Testis (tissue), 3 donors: Measurements from ENCODE around the gene RIMBP2. TPM values are rescaled to one million over a fixed set of nuclear protein-coding genes. Genes with fewer than 3 reads are reported as not detected.

Source experiments
- DNase-seq: peaks from one replicate; pipeline ENCODE4 v3.0.0-alpha.2; 2019
- H3K27ac ChIP-seq, 2 donors: fragments of 200-600 bp; sonication (generic); one replicate each; pipeline ENCODE4 v1.5.1; 2019
- H3K27me3 ChIP-seq: fragments of 200-600 bp; sonication (generic); one replicate; pipeline ENCODE4 v1.5.1; 2019
- H3K36me3 ChIP-seq: fragments of 200-600 bp; sonication (generic); one replicate; pipeline ENCODE4 v1.5.1; 2017; ENCODE audit warnings: low read depth; ENCODE audit errors: missing control alignments
- H3K4me1 ChIP-seq: fragments of 200-600 bp; sonication (generic); one replicate; pipeline ENCODE4 v1.5.1; 2019
- H3K4me3 ChIP-seq, 2 donors: fragments of 200-600 bp; sonication (generic); one replicate each; pipeline ENCODE4 v1.5.1; 2017 to 2019
- H3K9me3 ChIP-seq: fragments of 200-600 bp; sonication (generic); one replicate; pipeline ENCODE4 v1.5.1; 2017
- CTCF ChIP-seq, 3 experiments: fragments of 450-650 bp in 2 of 3; fragments of 200-600 bp in 1 of 3; sonication (generic) in 1 of 3; IDR thresholded peaks; one replicate each; pipeline ENCODE4 v1.5.1; 2016 to 2019; ENCODE audit warnings: antibody characterized with exemption in 3 of 3, mild to moderate bottlenecking in 2 of 3, moderate library complexity in 1 of 3
- POLR2A ChIP-seq: fragments of 450-650 bp; IDR thresholded peaks from one replicate; pipeline ENCODE4 v1.6.1; 2017; ENCODE audit warnings: antibody characterized with exemption, mild to moderate bottlenecking, moderate library complexity
- WGBS, 2 donors: methylation state at CpG; one replicate each; pipeline ENCODE4 v1.1.5; 2018; 5-methylcytosine and 5-hydroxymethylcytosine counted together
- intact Hi-C: fragments of 100-400 bp; cut with DNase I; formaldehyde crosslinking; loops from one replicate; pipeline ENCODE4 v1.15.1; 2023; ENCODE audit warnings: low total_unique reads
- polyA plus RNA-seq: library from polyadenylated mRNA; stranded (reverse); fragments of 350-450 nt; fragmentation: Illumina TruSeq; extraction: RNeasy Lipid Tissue Mini Kit (QIAGEN cat#74804); gene quantifications from one replicate; pipeline ENCODE4 v1.2.3, GENCODE V29; 2014; ENCODE audit warnings: low read depth, low replicate concordance; ENCODE audit not compliant: insufficient read depth
- total RNA-seq, 2 donors: library from RNA; depleted of rRNA; stranded (reverse); fragments of >200 nt; gene quantifications; one replicate each; pipeline ENCODE4 v1.2.3, GENCODE V29; 2016

Gene RIMBP2
- total and polyA plus RNA-seq, 3 donors from 2014 or later, result 8.0 to 10.0 (median 8.7) TPM

- Histone ChIP-seq H3K9me3 (no peaks in the 10 kb centered on the region), H3K4me1 (no peaks in the 10 kb centered on the region), H3K27me3 (no peaks in the 10 kb centered on the region), H3K36me3 (no peaks in the 10 kb centered on the region), H3K4me3 (no peak overlapping the region), H3K27ac (no peak overlapping the region)
- intact Hi-C loops, result no loop called here
- no peak for DNase-seq
- WGBS, 2 donors, result 71 to 73% methylated on average over 10 of the region's 10 CpGs
- TF ChIP-seq POLR2A, result no peak
- no peak for TF ChIP-seq CTCF (IDR thresholded peaks at IDR 0.05)
Measured at GRCh38 chr12:130490674-130491073, 225.4 kb downstream of the RIMBP2 start.

GRCh38 chr12:130489293-130489692, 226.8 kb downstream of the RIMBP2 start:
- H3K27me3 ChIP-seq, result no peaks in the 10 kb centered on the region
- 77 to 92% methylated on average over 7 of the region's 7 CpGs for WGBS, 2 donors
- no peaks in the 10 kb centered on the region for H3K36me3 ChIP-seq
- TF ChIP-seq POLR2A, result no peak
- TF ChIP-seq CTCF (IDR thresholded peaks at IDR 0.05), result no peak
- DNase-seq, result no peak
- H3K27ac ChIP-seq, result no peak overlapping the region
- H3K9me3 ChIP-seq, result no peaks in the 10 kb centered on the region
- no peak overlapping the region for H3K4me3 ChIP-seq
- H3K4me1 ChIP-seq, result no peaks in the 10 kb centered on the region
- intact Hi-C loops, result no loop called here

- H3K36me3 ChIP-seq, result no peaks in the 10 kb centered on the region
- 64 to 80% methylated on average over 5 of the region's 5 CpGs for WGBS, 2 donors
Measured at GRCh38 chr12:130488358-130488710, 227.8 kb downstream of the RIMBP2 start.

GRCh38 chr12:130487636-130488357, 228.3 kb downstream of the RIMBP2 start:
- no peaks in the 10 kb centered on the region for H3K27me3 ChIP-seq
- no peak for TF ChIP-seq CTCF (IDR thresholded peaks at IDR 0.05)
- no peak for TF ChIP-seq POLR2A

More at GRCh38 chr12:130488358-130488710, 227.8 kb downstream of the RIMBP2 start:
- Histone ChIP-seq H3K27ac (no peak overlapping the region), H3K27me3 (no peaks in the 10 kb centered on the region), H3K9me3 (no peaks in the 10 kb centered on the region), H3K4me3 (no peak overlapping the region), H3K4me1 (no peaks in the 10 kb centered on the region)
- TF ChIP-seq CTCF (IDR thresholded peaks at IDR 0.05) (no peak), POLR2A (no peak)
- no peak for DNase-seq
- intact Hi-C loops, result no loop called here

GRCh38 chr12:130486891-130487416, 229.1 kb downstream of the RIMBP2 start:
- H3K27me3 ChIP-seq, result no peaks in the 10 kb centered on the region
- H3K36me3 ChIP-seq, result no peaks in the 10 kb centered on the region
- no peak for TF ChIP-seq CTCF (IDR thresholded peaks at IDR 0.05)
- TF ChIP-seq POLR2A, result no peak
- 90 to 92% methylated on average over 12 of the region's 12 CpGs for WGBS, 2 donors
- DNase-seq, result no peak
- no peak overlapping the region for H3K27ac ChIP-seq
- H3K4me3 ChIP-seq, result no peak overlapping the region
- no peaks in the 10 kb centered on the region for H3K9me3 ChIP-seq
- H3K4me1 ChIP-seq, result no peaks in the 10 kb centered on the region
- intact Hi-C loops, result no loop called here

More at GRCh38 chr12:130487636-130488357, 228.3 kb downstream of the RIMBP2 start:
- no peak for DNase-seq
- Histone ChIP-seq H3K36me3 (no peaks in the 10 kb centered on the region), H3K9me3 (no peaks in the 10 kb centered on the region), H3K27ac (no peak overlapping the region), H3K4me3 (no peak overlapping the region), H3K4me1 (no peaks in the 10 kb centered on the region)
- 88 to 89% methylated on average over 11 of the region's 11 CpGs for whole genome bisulfite sequencing, 2 donors
- intact Hi-C loops, result no loop called here
